PC-3 (cell line): ENCODE data around the gene MAEA.

Source experiments
- CTCF ChIP-seq: fragments of 300-600 bp; sonication (generic); conservative IDR thresholded peaks from 2 replicates; pipeline ENCODE4 v1.5.1; 2017; ENCODE audit warnings: antibody characterized with exemption, low read depth, mild to moderate bottlenecking, low read length
- EZH2 ChIP-seq: fragments of 300-600 bp; sonication (generic); IDR thresholded peaks from one replicate; pipeline ENCODE4 v1.6.1; 2017; ENCODE audit warnings: antibody characterized with exemption, mild to moderate bottlenecking, low read length; ENCODE audit not compliant: unreplicated experiment

- TF ChIP-seq CTCF (no peak), EZH2 (no peak)
Observed at GRCh38 chr4:1289207-1290164, at the start of gene MAEA.
